A673 (cell line): ENCODE measurements around the gene MYEOV. TPM values are rescaled to one million over a fixed set of nuclear protein-coding genes. Genes with fewer than 3 reads are reported as not detected.

ENCODE experiments used
- BruUV-seq: library from RNA; stranded (reverse); fragments of 400-500 nt; replicated peaks from 2 replicates; lab custom pipeline; 2021; lab: Mats Ljungman, UMichigan
- CTCF ChIA-PET: fragments of 300-600 bp; sonication (Branson Sonifier 250); formaldehyde crosslinking; loops from one replicate; lab custom pipeline; 2022; ENCODE audit warnings: antibody characterized with exemption; lab: Charles Lee
- POLR2A ChIA-PET: fragments of 300-600 bp; sonication (Branson Sonifier 250); formaldehyde crosslinking; loops from one replicate; lab custom pipeline; 2022; ENCODE audit warnings: antibody characterized with exemption; ENCODE audit not compliant: low non-redundant PET; lab: Charles Lee
- DNase-seq: peaks from one replicate; pipeline ENCODE4 v3.0.0-alpha.2; 2015; ENCODE audit warnings: low spot score
- H3K27ac ChIP-seq: fragments of 200-600 bp; sonication (generic); 2 replicates; pipeline ENCODE4 v1.5.1; 2016; ENCODE audit warnings: mixed run types, low read depth, mild to moderate bottlenecking, mixed read lengths, antibody characterized with exemption, low read length; ENCODE audit not compliant: poor library complexity, severe bottlenecking
- H3K27me3 ChIP-seq: fragments of 200-600 bp; sonication (generic); replicated peaks from 2 replicates; pipeline ENCODE4 v1.6.1; 2017; ENCODE audit warnings: mixed run types, low read depth, mild to moderate bottlenecking, mixed read lengths, antibody characterized with exemption, low read length; ENCODE audit not compliant: insufficient read depth, poor library complexity
- H3K36me3 ChIP-seq: fragments of 200-600 bp; sonication (generic); 2 replicates; pipeline ENCODE4 v1.6.1; 2016; ENCODE audit warnings: mixed run types, mild to moderate bottlenecking, mixed read lengths, antibody characterized with exemption, low read length; ENCODE audit not compliant: insufficient read depth, poor library complexity, severe bottlenecking
- H3K4me1 ChIP-seq: fragments of 200-600 bp; sonication (generic); 2 replicates; pipeline ENCODE4 v1.6.1; 2017; ENCODE audit warnings: mixed run types, mild to moderate bottlenecking, mixed read lengths, antibody characterized with exemption, low read length; ENCODE audit not compliant: insufficient read depth, poor library complexity, severe bottlenecking
- H3K4me3 ChIP-seq: fragments of 200-600 bp; sonication (generic); 2 replicates; pipeline ENCODE4 v1.5.1; 2016; ENCODE audit warnings: low read depth, mixed run types, mild to moderate bottlenecking, mixed read lengths, low read length; ENCODE audit not compliant: poor library complexity, severe bottlenecking
- H3K9me3 ChIP-seq: fragments of 200-600 bp; sonication (generic); 2 replicates; pipeline ENCODE4 v1.6.1; 2016; ENCODE audit warnings: mixed run types, low read depth, mild to moderate bottlenecking, mixed read lengths, antibody characterized with exemption, low read length; ENCODE audit not compliant: poor library complexity, severe bottlenecking
- EZH2 ChIP-seq: fragments of 200-600 bp; sonication (generic); IDR thresholded peaks from 2 replicates; pipeline ENCODE4 v1.6.1; 2017; ENCODE audit warnings: borderline replicate concordance, low read depth, mild to moderate bottlenecking, mixed read lengths, antibody characterized with exemption, low read length; ENCODE audit not compliant: poor library complexity, severe bottlenecking
- intact Hi-C: fragments of 100-400 bp; cut with micrococcal nuclease; formaldehyde crosslinking; loops from one replicate; pipeline ENCODE4 v1.10.0; 2022; ENCODE audit not compliant: unreplicated experiment
- total RNA-seq: library from RNA; stranded (reverse); gene quantifications from 2 replicates; pipeline ENCODE4 v1.2.3, GENCODE V29; 2021
- TF ChIP-seq, protein P1 (sequence below): fragments of 300-800, 200-600 bp; sonication (generic); conservative IDR thresholded peaks from 2 replicates; pipeline ENCODE4 v1.5.1; 2017; ENCODE audit warnings: low read depth, mild to moderate bottlenecking, antibody characterized with exemption, low read length, moderate library complexity, mixed read lengths

MYEOV gene
- total RNA-seq, 1 experiment from 2014 or later: 174 TPM

DNA sequence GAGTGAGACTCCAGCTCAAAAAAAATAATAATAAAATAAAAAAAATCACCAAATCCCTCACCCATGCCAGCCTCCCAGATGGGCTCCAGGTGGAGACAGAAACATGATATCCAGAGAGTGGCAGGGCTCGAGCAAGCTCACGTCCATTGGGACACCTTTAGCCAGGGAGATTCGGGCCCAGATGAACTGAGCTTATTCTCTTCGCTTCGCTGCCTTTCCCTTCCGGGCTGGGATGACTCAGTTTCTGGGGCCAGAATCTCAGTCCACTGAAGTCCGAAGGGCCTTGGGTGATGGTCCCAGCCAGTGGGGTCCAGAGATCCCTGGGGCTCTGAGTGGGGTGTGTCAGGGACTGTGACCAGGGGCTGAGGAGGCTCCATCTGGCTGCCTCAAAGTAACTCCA, 23.0 kb upstream of the MYEOV start:
- no peaks in the 10 kb centered on the region for H3K4me1 ChIP-seq
- POLR2A ChIA-PET: no interaction called here
- no peaks in the 10 kb centered on the region for H3K9me3 ChIP-seq
- H3K4me3 ChIP-seq: no peak overlapping the region
- BruUV-seq: no TSS peak
- no peaks in the 10 kb centered on the region for H3K36me3 ChIP-seq
- DNase-seq: no peak
- H3K27me3 ChIP-seq: no peaks in the 10 kb centered on the region
- no peak for TF ChIP-seq EZH2
- TF ChIP-seq, protein P1, sequence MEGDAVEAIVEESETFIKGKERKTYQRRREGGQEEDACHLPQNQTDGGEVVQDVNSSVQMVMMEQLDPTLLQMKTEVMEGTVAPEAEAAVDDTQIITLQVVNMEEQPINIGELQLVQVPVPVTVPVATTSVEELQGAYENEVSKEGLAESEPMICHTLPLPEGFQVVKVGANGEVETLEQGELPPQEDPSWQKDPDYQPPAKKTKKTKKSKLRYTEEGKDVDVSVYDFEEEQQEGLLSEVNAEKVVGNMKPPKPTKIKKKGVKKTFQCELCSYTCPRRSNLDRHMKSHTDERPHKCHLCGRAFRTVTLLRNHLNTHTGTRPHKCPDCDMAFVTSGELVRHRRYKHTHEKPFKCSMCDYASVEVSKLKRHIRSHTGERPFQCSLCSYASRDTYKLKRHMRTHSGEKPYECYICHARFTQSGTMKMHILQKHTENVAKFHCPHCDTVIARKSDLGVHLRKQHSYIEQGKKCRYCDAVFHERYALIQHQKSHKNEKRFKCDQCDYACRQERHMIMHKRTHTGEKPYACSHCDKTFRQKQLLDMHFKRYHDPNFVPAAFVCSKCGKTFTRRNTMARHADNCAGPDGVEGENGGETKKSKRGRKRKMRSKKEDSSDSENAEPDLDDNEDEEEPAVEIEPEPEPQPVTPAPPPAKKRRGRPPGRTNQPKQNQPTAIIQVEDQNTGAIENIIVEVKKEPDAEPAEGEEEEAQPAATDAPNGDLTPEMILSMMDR: no peak
- no peak overlapping the region for H3K27ac ChIP-seq
- CTCF ChIA-PET: no interaction called here
- intact Hi-C loops: no loop called here

DNA sequence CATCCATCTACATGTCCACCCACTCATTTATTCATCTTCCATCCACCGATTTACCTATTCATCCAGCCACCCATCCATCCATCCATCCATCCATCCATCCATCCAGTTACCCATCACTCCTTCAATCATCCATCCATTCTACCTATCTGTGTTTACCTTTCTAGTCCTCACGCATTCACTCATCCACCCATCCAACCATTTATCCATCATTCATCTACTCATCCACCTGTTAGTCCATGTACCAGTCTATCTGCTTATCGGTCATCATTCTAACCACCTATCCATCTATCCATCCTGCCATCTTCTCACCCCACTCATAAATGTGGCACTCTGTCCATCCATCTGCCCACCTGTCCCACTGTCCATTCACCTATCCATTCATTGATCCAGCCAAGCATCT, 21.9 kb upstream of the MYEOV start:
- ChIA-PET CTCF (interaction anchor here (0.8 kb wide), 1 partner anchor 412 kb away, joined by 3 read pairs; no protein-coding TSS in a partner anchor), POLR2A (no interaction called here)
- BruUV-seq: no TSS peak
- no peak overlapping the region for H3K27ac ChIP-seq
- no peaks in the 10 kb centered on the region for H3K4me1 ChIP-seq
- no peaks in the 10 kb centered on the region for H3K27me3 ChIP-seq
- no peaks in the 10 kb centered on the region for H3K9me3 ChIP-seq
- TF ChIP-seq, protein P1: no peak
- TF ChIP-seq EZH2: no peak
- H3K4me3 ChIP-seq: no peak overlapping the region
- H3K36me3 ChIP-seq: no peaks in the 10 kb centered on the region
- no peak for DNase-seq
- intact Hi-C loops: no loop called here

DNA sequence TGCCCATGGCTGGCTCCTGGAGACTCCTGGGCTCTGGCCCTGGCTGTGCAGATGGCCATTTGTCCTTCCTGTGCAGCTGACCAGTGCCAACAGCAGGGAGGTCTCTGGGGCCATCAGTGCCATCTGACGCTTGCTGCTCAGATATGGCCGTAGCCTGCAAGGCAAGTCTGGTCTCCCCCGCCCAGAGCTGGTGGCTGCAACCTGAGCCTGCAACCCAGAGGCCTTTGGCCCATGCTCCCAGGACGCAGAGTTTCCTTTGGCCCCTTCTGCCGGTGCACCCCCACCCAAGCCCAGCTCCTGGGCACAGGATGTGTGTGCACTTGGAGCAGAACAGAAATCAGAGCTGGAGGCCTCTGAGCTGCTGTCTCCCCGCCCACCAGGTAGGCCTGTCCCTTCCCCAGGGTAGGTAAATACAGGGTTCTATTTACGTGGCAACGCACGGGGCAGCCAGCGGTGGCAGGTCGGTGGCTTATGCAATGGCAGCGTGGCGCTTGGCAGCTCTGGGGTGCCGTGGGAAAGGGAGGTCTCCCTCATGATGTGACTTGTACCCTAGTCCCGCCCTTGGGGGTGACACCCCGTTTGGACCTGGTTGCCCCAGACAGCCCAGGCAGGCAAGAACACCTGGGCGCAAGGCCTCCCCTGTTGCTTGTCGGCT, 21.0 kb upstream of the MYEOV start:
- BruUV-seq: no TSS peak
- no peaks in the 10 kb centered on the region for H3K36me3 ChIP-seq
- H3K27me3 ChIP-seq: no peaks in the 10 kb centered on the region
- H3K4me1 ChIP-seq: no peaks in the 10 kb centered on the region
- H3K9me3 ChIP-seq: no peaks in the 10 kb centered on the region
- TF ChIP-seq, protein P1: no peak
- no peak for TF ChIP-seq EZH2
- H3K4me3 ChIP-seq: no peak overlapping the region
- intact Hi-C loops: no loop called here
- ChIA-PET CTCF (interaction anchor here (0.8 kb wide), 1 partner anchor 411 kb away, joined by 3 read pairs; no protein-coding TSS in a partner anchor), POLR2A (no interaction called here)
- no peak for DNase-seq
- no peak overlapping the region for H3K27ac ChIP-seq
